Heart left ventricle (tissue), 13 donors: Measurements from ENCODE around the gene UQCC5.

Experiments
- CTCF ChIP-seq, 12 donors: fragments of 200-600 bp; sonication (generic) in 4 of 12; IDR thresholded peaks; one replicate each; pipeline versions ENCODE4 v1.5.0 to v1.8.0; 2018 to 2022; ENCODE audit warnings: antibody characterized with exemption in 12 of 12, mild to moderate bottlenecking in 5 of 12
- POLR2A ChIP-seq, 2 donors: fragments of 450-650 bp; IDR thresholded peaks; one replicate each; pipeline ENCODE4 v1.6.1; 2017; ENCODE audit warnings: antibody characterized with exemption in 2 of 2, mild to moderate bottlenecking in 2 of 2, moderate library complexity in 2 of 2
- donor health status: ischemic (EF 13 %, LVEDD 7.1; RV severe dilation, severe dysfunction).
- donor health status: DM: no; HTN: yes; CAD: no.
- donor health status: DM: no; HTN: no; CAD: no.
- donor health status: ischemic (EF 25% LVEDD 6.9; RV normal size, moderate dysfunction).
- donor health status: ischemic (EF 25% LVEDD 5.7; RV mildly dilated, moderate dysfunction).
- donor health status: ischemic (EF 35%, LVEDD 5.7; RV mildly dilated, moderate dysfunction).
- donor health status: nonischemic (EF 11% LVEDD 7.7; RV severe dilation, severe dysfunction).
- donor health status: DM: yes; HTN: yes; CAD: no.
- donor health status: PGD.
- donor health status: ischemic (EF 29% LVEDD 5.4; RV normal size, mild dysfunction).
- donor health status: nonischemic (EF 23%, LVEDD 6.1; RV moderate dilation, normal function).

- TF ChIP-seq POLR2A (IDR thresholded peaks at IDR 0.05) (no peak), CTCF (IDR thresholded peaks at IDR 0.05) (no peak)
Measured at GRCh38 chr3:52498137-52499054, 38.0 kb upstream of the UQCC5 start.
